ENCODE results near the gene ZNF283.
"Not testable (repeated sequence)": the region's sequence is repeated elsewhere in the genome, so short reads cannot be mapped to it uniquely, and the experiment has no call there.

Gene ZNF283

DNA sequence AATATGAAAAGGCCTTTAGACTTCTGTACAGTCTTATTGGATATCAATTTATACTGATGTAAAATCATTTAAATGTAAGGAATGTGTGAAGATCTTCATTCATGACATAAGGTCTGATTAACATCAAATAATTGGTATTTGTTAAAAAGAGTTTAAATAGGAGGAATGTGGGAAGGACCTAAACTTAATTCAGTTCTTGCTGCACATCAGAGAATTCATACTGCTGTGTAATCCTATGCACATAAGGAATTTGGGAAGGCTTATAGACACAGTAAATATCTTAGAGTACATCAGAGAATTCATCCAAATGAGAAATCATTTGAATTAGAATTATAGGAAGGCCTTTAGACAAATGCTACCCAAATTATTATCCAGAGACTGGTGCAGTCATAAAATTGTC lies 21.7 kb downstream of the ZNF283 start:
- DNase-seq (ENCODE audit: low read depth, low spot score) = no peak

DNA sequence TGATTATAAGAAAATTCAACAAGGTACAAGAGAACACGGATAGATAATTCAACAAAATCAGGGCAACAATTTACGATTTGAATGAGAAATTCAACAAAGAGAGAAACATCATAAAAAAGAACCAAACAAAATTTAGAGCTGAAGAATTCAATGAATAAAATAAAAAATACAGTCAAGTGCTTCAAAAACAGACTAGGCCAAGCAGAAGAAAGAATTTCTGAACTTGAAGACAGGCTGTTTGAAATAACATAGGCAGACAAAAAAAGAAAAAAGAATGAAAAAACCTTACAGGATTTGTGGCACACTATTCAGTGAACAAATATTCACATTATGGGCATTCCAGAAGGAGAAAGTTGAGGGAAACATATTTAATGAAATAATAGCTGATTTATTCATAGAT lies 31.1 kb downstream of the ZNF283 start:
- DNase-seq (ENCODE audit: low read depth, low spot score) = no peak

DNA sequence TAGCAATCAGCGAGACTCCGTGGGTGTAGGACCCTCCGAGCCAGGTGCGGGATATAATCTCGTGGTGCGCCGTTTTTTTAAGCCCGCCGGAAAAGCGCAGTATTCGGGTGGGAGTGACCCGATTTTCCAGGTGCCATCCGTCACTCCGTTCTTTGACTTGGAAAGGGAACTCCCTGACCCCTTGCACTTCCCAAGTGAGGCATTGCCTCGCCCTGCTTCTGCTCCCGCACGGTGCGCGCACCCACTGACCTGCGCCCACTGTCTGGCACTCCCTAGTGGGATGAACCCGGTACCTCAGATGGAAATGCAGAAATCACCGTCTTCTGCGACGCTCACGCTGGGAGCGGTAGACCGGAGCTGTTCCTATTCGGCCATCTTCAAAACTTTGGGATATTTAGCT lies 39.8 kb downstream of the ZNF283 start:
- DNase-seq (ENCODE audit: low read depth, low spot score) = not testable (repeated sequence)

DNA sequence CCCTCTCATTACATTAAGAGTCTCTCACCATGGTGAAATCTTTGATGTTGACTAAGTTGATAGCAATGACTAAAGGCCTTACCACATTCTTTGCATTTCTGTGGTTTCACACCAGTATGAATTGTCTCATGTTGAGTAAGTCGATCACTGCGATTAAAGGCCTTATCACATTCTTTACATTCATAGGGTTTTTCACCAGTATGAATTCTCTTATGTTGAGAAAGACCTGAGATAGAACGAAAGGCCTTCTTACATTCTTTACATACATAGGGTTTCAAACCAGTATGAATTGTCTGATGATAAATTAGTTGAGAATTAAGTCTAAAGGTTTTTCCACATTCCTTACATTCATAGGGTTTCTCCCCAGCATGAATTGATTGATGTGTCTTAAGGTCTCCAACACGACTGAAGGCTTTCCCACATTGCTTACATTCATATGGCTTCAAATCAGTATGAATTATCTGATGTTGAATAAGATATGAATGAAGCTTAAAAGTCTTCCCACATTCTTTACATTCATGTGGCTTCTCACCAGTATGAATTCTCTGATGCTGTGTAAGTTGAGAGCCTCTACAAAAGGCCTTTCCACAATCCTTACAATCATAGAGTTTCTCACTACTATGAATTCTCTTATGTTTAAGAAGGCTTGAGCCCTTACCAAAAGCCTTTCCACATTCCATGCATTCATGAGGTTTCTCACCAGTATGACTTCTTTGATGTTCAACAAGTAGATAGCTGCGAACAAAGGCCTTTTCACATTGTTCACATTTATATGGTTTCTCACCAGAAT lies 45.6 kb downstream of the ZNF283 start:
- no peak for DNase-seq (ENCODE audit: low read depth, low spot score)

DNA sequence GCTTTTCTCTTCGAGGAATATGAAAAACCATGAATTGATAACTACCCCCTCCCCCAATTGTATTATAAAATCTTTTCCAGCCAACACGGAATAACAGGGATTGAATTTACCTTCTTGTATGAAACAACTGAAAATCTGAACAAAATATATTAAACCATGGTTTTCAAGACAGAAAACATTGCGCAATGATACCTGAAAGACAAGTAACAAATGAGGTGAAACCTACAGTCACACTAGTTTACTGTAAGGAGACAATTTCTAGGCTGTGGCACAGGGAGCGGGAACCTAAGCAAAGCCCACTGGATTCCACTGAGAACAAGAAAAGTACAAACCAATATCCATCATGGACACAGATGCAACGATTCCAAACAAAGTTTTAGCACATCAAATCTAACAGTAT lies 53.4 kb downstream of the ZNF283 start:
- no peak for DNase-seq (ENCODE audit: low read depth, low spot score)

DNA sequence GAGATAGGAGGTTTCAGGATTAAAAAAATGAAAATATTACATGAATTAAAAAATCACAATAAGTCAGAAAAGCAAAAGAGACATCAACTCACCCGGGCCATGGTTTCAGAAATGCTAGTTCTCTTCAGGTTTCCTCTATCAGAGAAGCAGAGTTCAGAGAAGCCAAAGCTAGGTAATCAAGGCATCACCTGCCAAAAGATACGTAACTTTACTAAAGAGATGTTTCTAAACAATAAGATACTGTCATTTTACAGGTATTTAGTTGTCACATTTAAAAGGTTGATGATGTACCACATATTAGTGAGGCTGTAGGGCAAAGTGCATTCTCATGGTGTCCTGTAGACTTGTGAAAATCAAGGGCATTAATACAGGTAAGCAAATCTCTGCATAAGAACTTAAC lies 56.7 kb downstream of the ZNF283 start, which contains the start of gene ZNF404:
TSS of gene ZNF404 (minus strand) at position 101 of the 400 bp plus-strand sequence.
- DNase-seq (ENCODE audit: low read depth, low spot score) = no peak

DNA sequence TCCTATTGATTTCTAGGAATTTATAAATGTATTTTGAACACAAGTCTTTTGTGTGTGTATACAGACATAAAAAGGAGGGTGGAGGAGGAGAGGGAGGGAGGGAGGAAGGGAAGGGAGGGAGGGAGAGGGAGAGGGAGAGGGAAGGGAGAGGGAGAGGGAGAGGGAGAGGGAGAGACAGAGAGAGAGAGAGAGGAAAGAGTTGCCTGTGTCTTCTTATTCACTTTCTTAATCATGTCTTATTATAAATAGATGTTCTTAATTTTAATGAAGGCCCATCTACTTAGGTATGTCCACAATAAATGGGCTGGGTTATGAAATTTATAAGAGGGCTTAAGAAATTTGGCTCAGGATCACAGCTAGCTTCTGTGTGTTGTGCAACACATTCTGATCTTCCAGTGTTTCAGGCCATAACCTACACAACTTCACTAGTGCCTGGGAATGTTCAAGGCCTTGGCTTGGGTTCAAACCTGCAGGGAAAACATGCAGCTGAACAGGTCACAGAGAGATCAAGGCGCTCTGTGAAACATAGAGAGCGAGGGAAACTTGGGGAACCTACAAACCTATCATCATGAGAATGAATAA lies 68.7 kb downstream of the ZNF283 start:
- DNase-seq (ENCODE audit: low read depth, low spot score) = no peak

All from activated naive CD8-positive, alpha-beta T cell treated with anti-CD3 and anti-CD28 coated beads, Interleukin-2, amount 50 U/mL, for 16 hours (primary cell).